Lower lobe of right lung (tissue), 2 donors: Measurements from ENCODE around the gene GCNT3. TPM values are rescaled to one million over a fixed set of nuclear protein-coding genes. Genes with fewer than 3 reads are reported as not detected.

ENCODE experiments used
- ATAC-seq, 2 donors: fragments of 200-7000 bp; cut with Tn5 transposase; one replicate each; pipeline ENCODE4 v1.9.1; 2020 to 2022; ENCODE audit warnings: mild to moderate bottlenecking in 2 of 2, moderate library complexity in 2 of 2
- DNase-seq: peaks from one replicate; pipeline ENCODE4 v3.0.0-alpha.2; 2020
- H3K27ac ChIP-seq: fragments of 200-600 bp; one replicate; pipeline ENCODE4 v1.8.0; 2022
- H3K27me3 ChIP-seq: fragments of 200-600 bp; one replicate; pipeline ENCODE4 v1.8.0; 2022; ENCODE audit warnings: low read depth
- H3K36me3 ChIP-seq: fragments of 200-600 bp; one replicate; pipeline ENCODE4 v1.8.0; 2022; ENCODE audit warnings: mild to moderate bottlenecking
- H3K4me1 ChIP-seq: fragments of 200-600 bp; one replicate; pipeline ENCODE4 v1.8.0; 2022
- H3K4me3 ChIP-seq: fragments of 200-600 bp; one replicate; pipeline ENCODE4 v1.8.0; 2022; ENCODE audit warnings: mild to moderate bottlenecking
- H3K9me3 ChIP-seq: fragments of 200-600 bp; one replicate; pipeline ENCODE4 v1.8.0; 2022
- intact Hi-C: fragments of 100-400 bp; cut with DNase I; formaldehyde crosslinking; loops from one replicate; pipeline ENCODE4 v1.11.0; 2022
- total RNA-seq: library from RNA; stranded (reverse); fragmentation: NEBNext Ultra II Directional; extraction: Animal tissue kit (Norgen Biotek cat#: 25700); gene quantifications from one replicate; pipeline ENCODE4 v1.2.1, GENCODE V29; 2021
- TF ChIP-seq, protein P1 (sequence below): fragments of 200-600 bp; IDR thresholded peaks from one replicate; pipeline ENCODE4 v1.8.0; 2022; ENCODE audit warnings: antibody characterized with exemption, mild to moderate bottlenecking
- donor health status: DM: no; HTN: yes; CAD: no; lungs with severe emphysema.

The GCNT3 gene
- total RNA-seq, 1 donor from 2014 or later, result 0.68 TPM

DNA sequence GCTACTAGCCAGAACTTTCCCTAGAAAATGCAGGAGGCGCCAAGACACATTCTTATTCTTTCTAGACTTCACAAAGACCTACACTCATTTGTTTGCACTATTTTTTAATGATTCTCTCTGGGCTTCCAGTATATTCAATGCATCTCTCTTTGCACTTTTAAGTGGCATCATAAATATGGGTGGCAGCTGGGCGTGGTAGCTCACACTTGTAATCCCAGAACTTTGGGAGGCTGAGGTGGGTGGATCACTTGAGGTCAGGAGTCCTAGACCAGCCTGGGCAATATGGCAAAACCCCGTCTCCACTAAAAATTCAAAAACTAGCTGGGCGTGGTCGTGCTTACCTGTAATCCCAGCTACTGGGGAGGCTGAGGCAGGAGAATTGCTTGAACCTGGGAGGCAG, 5.6 kb upstream of the GCNT3 start:
- Histone ChIP-seq H3K27ac (no peak overlapping the region), H3K4me1 (no peaks in the 10 kb centered on the region), H3K4me3 (no peak overlapping the region), H3K27me3 (no peaks in the 10 kb centered on the region), H3K36me3 (no peaks in the 10 kb centered on the region), H3K9me3 (peaks cover 3% of the 10 kb centered on the region)
- intact Hi-C loops, result no loop called here
- TF ChIP-seq, protein P1, sequence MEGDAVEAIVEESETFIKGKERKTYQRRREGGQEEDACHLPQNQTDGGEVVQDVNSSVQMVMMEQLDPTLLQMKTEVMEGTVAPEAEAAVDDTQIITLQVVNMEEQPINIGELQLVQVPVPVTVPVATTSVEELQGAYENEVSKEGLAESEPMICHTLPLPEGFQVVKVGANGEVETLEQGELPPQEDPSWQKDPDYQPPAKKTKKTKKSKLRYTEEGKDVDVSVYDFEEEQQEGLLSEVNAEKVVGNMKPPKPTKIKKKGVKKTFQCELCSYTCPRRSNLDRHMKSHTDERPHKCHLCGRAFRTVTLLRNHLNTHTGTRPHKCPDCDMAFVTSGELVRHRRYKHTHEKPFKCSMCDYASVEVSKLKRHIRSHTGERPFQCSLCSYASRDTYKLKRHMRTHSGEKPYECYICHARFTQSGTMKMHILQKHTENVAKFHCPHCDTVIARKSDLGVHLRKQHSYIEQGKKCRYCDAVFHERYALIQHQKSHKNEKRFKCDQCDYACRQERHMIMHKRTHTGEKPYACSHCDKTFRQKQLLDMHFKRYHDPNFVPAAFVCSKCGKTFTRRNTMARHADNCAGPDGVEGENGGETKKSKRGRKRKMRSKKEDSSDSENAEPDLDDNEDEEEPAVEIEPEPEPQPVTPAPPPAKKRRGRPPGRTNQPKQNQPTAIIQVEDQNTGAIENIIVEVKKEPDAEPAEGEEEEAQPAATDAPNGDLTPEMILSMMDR, result no peak
- ATAC-seq (no peak), DNase-seq (no peak)

DNA sequence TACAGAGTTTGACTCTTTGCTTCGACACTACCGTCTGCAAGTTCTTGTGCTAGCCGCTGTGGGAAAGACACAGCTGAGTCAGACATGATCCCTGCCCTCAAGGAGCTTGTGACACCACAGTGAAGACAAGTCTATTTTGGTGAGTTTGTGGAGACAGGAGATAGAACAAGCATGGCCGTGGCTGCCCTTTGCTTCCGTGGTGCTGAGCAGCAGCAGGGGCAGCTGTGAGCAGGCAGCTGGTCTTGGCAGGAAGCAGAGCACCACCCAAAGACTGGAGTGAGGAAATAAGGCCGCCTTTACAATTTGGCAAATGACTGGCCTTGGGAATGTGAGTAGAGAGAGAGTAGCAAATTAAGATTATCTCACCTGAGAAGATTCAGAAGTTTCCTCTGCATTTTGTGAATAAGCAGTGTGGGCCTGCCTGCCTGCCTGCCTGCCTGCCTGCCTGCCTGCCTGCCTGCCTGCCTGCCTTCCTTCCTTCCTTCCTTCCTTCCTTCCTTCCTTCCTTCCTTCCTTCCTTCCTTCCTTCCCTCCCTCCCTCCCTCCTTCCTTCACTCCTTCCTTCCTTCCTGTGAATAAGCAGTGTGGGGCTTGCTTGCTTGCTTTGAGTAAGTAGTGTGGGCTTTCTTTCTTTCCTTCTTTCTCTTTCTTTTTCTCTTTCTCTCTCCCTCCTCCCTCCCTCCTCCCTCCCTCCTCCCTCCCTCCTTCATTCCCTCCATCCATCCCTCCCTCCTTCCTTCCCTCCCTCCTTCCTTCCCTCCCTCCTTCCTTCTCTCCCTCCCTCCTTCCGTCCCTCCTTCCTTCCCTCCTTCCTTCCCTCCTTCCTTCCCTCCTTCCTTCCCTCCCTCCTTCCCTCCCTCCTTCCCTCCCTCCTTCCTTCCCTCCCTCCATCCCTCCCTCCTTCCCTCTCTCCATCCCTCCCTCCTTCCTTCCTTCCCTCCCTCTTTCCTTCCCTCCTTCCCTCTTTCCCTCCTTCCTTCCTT, 1.6 kb upstream of the GCNT3 start:
- DNase-seq, result no peak
- ATAC-seq, result no peak
- TF ChIP-seq, protein P1, result no peak
- no peaks in the 10 kb centered on the region for H3K27me3 ChIP-seq
- no peak overlapping the region for H3K27ac ChIP-seq
- H3K9me3 ChIP-seq, result no peaks in the 10 kb centered on the region
- H3K4me1 ChIP-seq, result no peaks in the 10 kb centered on the region
- no peaks in the 10 kb centered on the region for H3K36me3 ChIP-seq
- intact Hi-C loops, result no loop called here
- H3K4me3 ChIP-seq, result no peak overlapping the region

GRCh38 chr15:59614153-59614552, 2.6 kb downstream of the GCNT3 start:
- no peaks in the 10 kb centered on the region for H3K36me3 ChIP-seq
- intact Hi-C loops, result no loop called here
- no peaks in the 10 kb centered on the region for H3K9me3 ChIP-seq
- ATAC-seq (no peak), DNase-seq (no peak)
- H3K27ac ChIP-seq, result no peak overlapping the region
- no peaks in the 10 kb centered on the region for H3K4me1 ChIP-seq
- H3K27me3 ChIP-seq, result no peaks in the 10 kb centered on the region
- TF ChIP-seq, protein P1, result no peak
- H3K4me3 ChIP-seq, result no peak overlapping the region

GRCh38 chr15:59615661-59616060, 4.1 kb downstream of the GCNT3 start:
- no peaks in the 10 kb centered on the region for H3K36me3 ChIP-seq
- TF ChIP-seq, protein P1, result no peak
- DNase-seq, result no peak
- no peaks in the 10 kb centered on the region for H3K4me1 ChIP-seq
- no peak for ATAC-seq
- H3K27me3 ChIP-seq, result no peaks in the 10 kb centered on the region
- H3K4me3 ChIP-seq, result no peak overlapping the region
- intact Hi-C loops, result no loop called here
- no peak overlapping the region for H3K27ac ChIP-seq
- no peaks in the 10 kb centered on the region for H3K9me3 ChIP-seq

DNA sequence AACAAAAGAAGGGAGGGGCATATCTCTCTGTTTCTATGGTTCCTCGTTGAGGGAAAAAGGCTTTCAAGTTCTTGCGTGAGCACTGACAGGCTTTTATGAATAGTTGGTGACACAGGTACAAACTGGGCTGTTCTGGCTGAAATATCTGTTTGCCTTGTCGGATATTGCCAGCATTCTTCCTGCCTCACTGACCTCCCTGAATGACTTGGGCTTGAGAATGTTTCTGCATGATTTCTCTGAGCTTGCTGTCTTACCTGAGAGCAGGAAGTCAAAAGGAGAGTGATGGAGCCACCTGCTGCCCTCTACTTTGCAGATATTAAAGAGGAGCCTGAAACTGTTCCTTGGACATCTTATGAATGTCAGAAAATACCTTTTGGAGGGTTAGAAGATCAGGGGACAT, 4.8 kb downstream of the GCNT3 start:
- Histone ChIP-seq H3K4me3 (no peak overlapping the region), H3K36me3 (no peaks in the 10 kb centered on the region), H3K27ac (no peak overlapping the region), H3K4me1 (no peaks in the 10 kb centered on the region), H3K27me3 (no peaks in the 10 kb centered on the region), H3K9me3 (no peaks in the 10 kb centered on the region)
- TF ChIP-seq, protein P1, result no peak
- ATAC-seq (no peak), DNase-seq (no peak)
- intact Hi-C loops, result no loop called here
